ENCODE results near the gene EPHA3.

EPHA3 gene

DNA sequence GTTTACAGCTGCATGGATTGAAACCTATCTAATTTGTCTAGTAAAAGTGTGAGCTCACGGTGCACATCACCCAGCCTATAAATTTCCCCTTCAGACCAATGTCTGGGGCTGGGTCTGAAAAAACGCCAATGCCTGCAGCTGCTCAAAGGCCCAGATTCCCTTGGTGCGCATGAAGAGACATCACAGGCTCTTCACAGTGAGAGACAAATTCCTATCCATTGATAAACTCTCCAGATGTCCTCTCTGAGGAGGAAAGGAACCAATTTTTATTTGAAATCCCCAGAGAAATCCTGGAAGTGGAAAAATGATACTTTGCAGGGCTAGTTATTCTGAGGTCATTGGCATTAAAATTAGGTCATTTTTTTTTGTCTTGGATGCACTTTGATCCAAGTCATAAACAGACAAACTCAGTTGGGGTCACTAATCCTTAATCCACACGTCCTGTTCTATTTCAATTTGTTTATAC lies 360.5 kb downstream of the EPHA3 start:
- DNase-seq, result no peak

DNA sequence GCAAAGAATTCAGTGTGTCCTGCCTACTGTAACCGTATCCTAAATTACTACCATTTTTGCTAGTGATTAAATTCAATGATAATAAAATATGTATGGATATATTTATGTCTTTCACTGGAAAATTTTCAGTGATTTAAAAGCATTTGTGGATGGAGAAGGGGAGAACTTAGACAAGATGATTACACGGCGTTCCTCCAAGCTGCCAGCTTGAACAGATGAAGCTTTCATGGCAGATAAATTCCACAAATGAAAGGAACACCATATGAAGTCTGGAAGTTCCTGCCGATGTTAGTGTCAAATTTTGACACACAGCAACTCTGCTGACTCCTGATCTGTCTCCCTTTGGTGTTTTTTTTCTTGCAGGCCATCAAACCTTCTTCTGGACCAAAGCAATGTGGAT lies 364.7 kb downstream of the EPHA3 start:
- DNase-seq, result no peak

GRCh38 chr3:89474333-89475130 lies 367.1 kb downstream of the EPHA3 start:
- DNase-seq, result no peak

DNA sequence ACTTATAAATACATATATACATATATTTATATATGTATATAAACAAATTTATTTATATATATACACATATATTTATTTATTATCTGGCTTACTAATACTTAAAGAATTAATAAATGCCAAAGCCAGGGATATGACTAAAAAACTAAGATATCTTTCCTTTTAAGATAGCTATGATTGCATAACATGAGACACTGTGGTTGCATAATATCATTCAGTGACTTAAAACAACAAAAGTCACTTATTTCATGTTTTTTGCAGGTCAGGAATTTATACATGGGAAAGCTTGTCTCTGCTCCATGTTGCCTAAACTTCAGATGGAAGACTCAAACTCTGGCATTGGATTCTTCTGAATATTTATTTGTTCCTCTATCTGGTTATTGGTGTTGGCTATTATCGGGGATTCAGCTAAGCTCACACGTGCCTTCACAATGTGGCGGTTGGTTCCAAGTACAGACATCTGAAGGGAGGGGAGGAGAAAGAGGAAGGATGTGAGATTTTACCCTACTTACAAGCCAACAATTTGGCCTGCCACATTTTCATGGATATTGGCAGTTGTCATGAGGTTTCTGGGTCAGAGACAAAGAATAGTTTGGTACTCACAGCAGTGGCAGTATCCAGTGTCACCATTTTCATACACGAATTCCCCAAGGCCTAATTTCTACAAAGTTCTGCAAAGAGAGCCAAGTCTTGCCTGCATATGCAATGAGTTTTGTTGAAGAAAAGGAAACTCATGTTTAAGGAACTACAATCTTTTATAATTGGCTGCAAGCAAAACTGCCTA lies 381.6 kb downstream of the EPHA3 start:
- DNase-seq, result no peak

GRCh38 chr3:89490129-89490528 lies 382.7 kb downstream of the EPHA3 start:
- no peak for DNase-seq

- DNase-seq, result no peak
Observed at GRCh38 chr3:89494734-89495133, 387.3 kb downstream of the EPHA3 start.

DNA sequence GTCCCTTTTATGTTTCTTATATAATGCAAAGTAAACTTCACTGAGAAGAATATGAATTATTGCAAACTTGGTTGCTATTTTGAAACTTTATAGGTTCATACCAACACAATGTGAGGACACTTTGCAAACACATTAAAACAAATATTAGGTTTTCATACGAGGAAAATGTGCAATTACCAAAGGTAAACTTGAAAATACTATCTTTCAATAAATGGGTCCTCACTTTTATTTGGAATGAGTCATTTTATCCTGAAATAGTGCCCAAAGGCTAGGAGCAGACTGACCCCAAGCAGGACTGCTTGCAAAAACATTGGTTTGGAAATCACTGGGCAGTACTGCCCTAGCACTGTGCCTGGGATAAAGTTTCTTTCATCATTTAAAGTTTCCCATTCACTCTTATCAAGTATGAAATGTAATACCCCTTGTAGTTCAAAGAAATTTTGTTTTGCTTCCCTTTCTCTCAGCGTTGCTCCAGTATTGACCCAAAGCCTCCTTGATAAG lies 396.5 kb downstream of the EPHA3 start:
- DNase-seq, result no peak

DNA sequence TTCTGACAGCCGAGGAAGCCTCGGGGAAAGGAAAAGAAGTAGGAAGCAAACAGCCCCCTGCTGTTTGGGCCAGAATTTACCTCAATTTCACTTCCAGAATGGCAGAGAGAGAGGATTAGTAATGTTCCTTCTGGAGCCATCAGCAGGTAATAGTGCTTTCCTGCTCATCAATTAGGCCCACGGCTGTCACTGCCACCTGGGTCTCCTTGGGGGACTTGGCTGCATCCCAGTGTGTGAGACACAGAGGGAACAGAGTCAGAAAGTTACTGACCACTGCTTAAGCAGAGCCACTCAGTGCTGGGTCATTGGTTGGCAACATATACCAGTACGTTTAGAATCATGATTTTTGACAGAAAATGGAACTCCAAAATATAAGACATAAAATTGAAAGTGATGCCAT lies 397.0 kb downstream of the EPHA3 start:
- no peak for DNase-seq

DNA sequence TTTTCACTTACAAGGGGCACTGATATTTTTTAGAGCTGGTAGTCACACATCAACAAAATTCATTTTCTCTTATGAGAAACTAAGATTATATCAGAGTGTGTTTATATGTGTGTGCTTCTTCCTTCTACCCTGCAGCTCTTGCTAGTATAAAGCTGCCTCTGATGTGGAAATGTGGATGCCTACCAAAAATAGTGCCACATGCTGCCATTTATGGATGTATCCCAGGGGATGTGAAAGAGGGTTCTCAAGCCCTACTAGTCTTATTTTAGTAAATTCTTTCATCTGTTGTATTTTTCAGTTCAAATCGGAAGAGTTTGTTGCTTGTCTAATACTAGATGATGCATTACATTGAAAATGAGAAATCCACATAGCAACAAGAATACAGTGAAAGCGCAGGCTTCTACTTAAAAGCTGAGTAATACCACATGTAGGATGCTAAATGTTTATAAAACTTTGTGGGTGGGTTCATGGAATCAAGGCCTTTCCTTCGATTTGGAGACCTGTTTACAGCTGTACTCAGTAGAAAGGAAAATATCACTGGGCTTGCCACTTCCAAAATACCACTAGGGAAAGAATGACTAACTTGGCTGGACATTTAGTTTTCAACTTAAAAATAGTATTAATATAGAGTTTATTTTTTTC lies 399.2 kb downstream of the EPHA3 start:
- no peak for DNase-seq

DNA sequence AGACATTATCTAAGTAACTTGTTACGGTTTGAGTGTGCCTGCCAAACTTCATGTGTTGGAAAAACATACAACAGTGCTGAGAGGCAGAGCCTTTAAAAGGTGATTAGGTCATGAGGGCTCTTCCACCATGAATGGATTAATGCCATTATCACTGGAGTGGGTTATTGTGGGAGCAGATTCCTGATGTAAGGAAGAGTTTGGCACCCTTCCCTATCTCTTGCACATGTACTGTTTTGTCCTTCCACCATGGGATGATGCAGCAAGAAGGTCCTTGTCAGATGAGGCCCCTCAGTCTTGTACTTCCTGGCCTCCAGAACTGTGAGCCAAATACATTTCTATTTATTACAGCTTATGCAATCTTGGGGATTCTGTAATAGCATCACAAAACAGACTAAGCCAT lies 413.9 kb downstream of the EPHA3 start:
- DNase-seq, result no peak

DNA sequence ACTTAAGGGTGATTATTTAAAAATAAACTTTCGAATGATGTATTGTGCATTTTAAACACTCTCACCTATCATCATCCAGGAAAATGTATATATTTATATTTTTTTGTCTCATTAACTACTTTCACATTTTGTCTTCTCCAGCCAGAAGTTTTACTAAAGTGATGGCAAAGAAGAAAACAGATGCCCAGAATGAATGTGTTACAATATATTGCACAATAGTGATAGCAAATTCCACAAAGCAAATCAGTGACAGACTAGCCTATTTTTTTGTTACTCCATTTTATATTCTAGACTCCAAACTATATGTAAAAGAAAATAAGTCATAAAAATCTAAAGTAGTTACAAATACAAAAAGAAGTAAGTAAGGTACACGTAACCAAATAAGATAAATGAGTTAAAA lies 414.7 kb downstream of the EPHA3 start:
- no peak for DNase-seq

DNA sequence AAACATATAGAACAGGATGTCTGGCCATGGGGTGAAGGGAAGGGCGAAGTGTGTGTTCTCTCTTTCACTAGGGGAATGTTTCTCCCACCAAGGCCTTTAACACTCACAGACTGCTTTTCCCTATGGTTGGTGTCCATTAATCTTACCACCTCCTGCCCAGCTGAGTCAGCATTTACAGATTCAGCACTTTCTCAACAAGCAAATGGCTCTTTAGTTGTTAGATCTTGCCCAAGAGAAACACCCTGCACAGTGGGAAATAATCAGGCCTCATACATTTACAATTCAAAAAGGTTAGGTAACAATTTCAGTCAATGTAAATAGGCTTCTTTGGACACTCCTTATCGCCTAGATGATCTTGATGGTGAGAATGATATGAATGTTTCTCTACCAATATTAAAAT lies 418.2 kb downstream of the EPHA3 start:
- DNase-seq, result no peak

DNA sequence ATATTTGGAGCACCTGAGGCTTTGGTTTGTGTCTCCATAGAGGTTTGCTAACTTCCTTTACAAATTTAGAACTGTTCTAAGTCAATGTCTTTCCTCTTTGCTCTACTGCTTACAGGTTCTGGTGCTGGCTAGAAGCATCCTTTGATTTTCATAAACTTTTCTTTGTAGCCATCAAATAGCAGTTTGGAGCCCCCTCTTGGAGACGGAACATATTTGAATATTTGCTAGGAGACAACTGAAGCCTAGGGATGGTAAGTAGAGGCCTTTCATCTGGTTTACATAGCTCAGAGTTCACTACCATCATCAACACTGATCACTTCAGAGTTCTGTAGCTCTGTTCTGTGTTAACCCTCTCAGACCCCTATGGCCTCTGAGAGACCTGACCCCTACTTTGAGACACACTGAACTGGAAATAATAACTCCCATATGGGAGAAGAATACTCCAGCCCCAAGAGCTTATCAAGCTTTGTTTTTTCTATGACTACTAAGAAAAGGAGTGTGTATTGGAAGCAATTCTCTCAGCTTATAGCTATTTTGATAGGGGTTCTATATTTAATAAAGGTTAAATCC lies 420.4 kb downstream of the EPHA3 start:
- no peak for DNase-seq

All from CD4-positive, alpha-beta T cell treated with Interferon alpha-2 for 1 hour (primary cell).